Measurements from ENCODE around the gene ATP9A. TPM values are rescaled to one million over a fixed set of nuclear protein-coding genes. Genes with fewer than 3 reads are reported as not detected.

Gene ATP9A
- total and polyA plus RNA-seq, 4 donors, result 2.4 to 16.7 (median 9.9) TPM

GRCh38 chr20:51635680-51636079 is 132.5 kb downstream of the ATP9A start:
- WGBS, result 96% methylated on average over 2 of the region's 2 CpGs
- Histone ChIP-seq H3K9ac (ENCODE audit: low read depth in 1 of 2, low read length in 2 of 2) (no peak overlapping the region), H3K27me3 (ENCODE audit: control insufficient read depth in 4 of 4, insufficient read depth in 4 of 4, low read length in 3 of 4) (no peaks in the 10 kb centered on the region), H3K36me3 (ENCODE audit: control insufficient read depth in 4 of 4, insufficient read depth in 3 of 4, low read depth in 1 of 4, low read length in 3 of 4) (peaks cover 0 to 6% (median 4%) of the 10 kb centered on the region in 4 donors), H3K27ac (ENCODE audit: low read depth in 1 of 2, low read length in 2 of 2) (no peak overlapping the region), H3K4me1 (ENCODE audit: control insufficient read depth in 4 of 4, insufficient read depth in 4 of 4, low read length in 3 of 4) (no peaks in the 10 kb centered on the region), H3K4me3 (ENCODE audit: low read depth in 1 of 3, low read length in 3 of 3) (no peak overlapping the region), H3K9me3 (ENCODE audit: control insufficient read depth in 4 of 4, low read length in 3 of 4) (no peaks in the 10 kb centered on the region)
- TF ChIP-seq ATF3 (IDR thresholded peaks at IDR 0.05) (no peak), HNF4G (IDR thresholded peaks at IDR 0.05) (no peak), HNF4A (conservative IDR thresholded peaks at IDR 0.05) (no peak), NR2F2 (IDR thresholded peaks at IDR 0.05) (no peak), YY1 (IDR thresholded peaks at IDR 0.05) (no peak), MAX (IDR thresholded peaks at IDR 0.05) (no peak), RAD21 (IDR thresholded peaks at IDR 0.05) (no peak), CTCF (IDR thresholded peaks at IDR 0.05; ENCODE audit: low read depth, low read length, missing input control) (no peak), FOXA1 (IDR thresholded peaks at IDR 0.05) (no peak), JUND (IDR thresholded peaks at IDR 0.05) (no peak), SP1 (IDR thresholded peaks at IDR 0.05) (no peak), RXRA (IDR thresholded peaks at IDR 0.05) (no peak), GABPA (IDR thresholded peaks at IDR 0.05 in 1 of 2, conservative IDR thresholded peaks at IDR 0.05 in 1 of 2) (no peak)
- TF ChIP-seq, protein P1, sequence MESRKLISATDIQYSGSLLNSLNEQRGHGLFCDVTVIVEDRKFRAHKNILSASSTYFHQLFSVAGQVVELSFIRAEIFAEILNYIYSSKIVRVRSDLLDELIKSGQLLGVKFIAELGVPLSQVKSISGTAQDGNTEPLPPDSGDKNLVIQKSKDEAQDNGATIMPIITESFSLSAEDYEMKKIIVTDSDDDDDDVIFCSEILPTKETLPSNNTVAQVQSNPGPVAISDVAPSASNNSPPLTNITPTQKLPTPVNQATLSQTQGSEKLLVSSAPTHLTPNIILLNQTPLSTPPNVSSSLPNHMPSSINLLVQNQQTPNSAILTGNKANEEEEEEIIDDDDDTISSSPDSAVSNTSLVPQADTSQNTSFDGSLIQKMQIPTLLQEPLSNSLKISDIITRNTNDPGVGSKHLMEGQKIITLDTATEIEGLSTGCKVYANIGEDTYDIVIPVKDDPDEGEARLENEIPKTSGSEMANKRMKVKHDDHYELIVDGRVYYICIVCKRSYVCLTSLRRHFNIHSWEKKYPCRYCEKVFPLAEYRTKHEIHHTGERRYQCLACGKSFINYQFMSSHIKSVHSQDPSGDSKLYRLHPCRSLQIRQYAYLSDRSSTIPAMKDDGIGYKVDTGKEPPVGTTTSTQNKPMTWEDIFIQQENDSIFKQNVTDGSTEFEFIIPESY (IDR thresholded peaks at IDR 0.05), result no peak
- DNase-seq (ENCODE audit: low spot score), result no peak

- H3K27ac ChIP-seq (ENCODE audit: low read depth in 1 of 2, low read length in 2 of 2), result no peak overlapping the region
- peaks cover 0 to 6% (median 2%) of the 10 kb centered on the region in 4 donors for H3K36me3 ChIP-seq (ENCODE audit: control insufficient read depth in 4 of 4, insufficient read depth in 3 of 4, low read depth in 1 of 4, low read length in 3 of 4)
These were observed 133.3 kb downstream of the ATP9A start for GRCh38 chr20:51634877-51635276.

More at GRCh38 chr20:51634877-51635276, 133.3 kb downstream of the ATP9A start:
- Histone ChIP-seq H3K4me3 (ENCODE audit: low read depth in 1 of 3, low read length in 3 of 3) (no peak overlapping the region), H3K9me3 (ENCODE audit: control insufficient read depth in 4 of 4, low read length in 3 of 4) (no peaks in the 10 kb centered on the region), H3K4me1 (ENCODE audit: control insufficient read depth in 4 of 4, insufficient read depth in 4 of 4, low read length in 3 of 4) (peaks cover 0 to 1% (median 0%) of the 10 kb centered on the region in 4 donors), H3K27me3 (ENCODE audit: control insufficient read depth in 4 of 4, insufficient read depth in 4 of 4, low read length in 3 of 4) (no peaks in the 10 kb centered on the region), H3K9ac (ENCODE audit: low read depth in 1 of 2, low read length in 2 of 2) (no peak overlapping the region)
- TF ChIP-seq, protein P1 (IDR thresholded peaks at IDR 0.05), result no peak
- TF ChIP-seq MAX (IDR thresholded peaks at IDR 0.05), result no peak
- TF ChIP-seq HNF4G (IDR thresholded peaks at IDR 0.05), result no peak
- TF ChIP-seq FOXA2 (IDR thresholded peaks at IDR 0.05), result no peak
- no peak for TF ChIP-seq JUND (IDR thresholded peaks at IDR 0.05)
- TF ChIP-seq FOXA1 (IDR thresholded peaks at IDR 0.05), result no peak
- TF ChIP-seq YY1 (IDR thresholded peaks at IDR 0.05), result no peak
- no peak for TF ChIP-seq REST (IDR thresholded peaks at IDR 0.05)
- no peak for TF ChIP-seq SP1 (IDR thresholded peaks at IDR 0.05)
- no peak for TF ChIP-seq HNF4A (conservative IDR thresholded peaks at IDR 0.05)
- TF ChIP-seq RAD21 (IDR thresholded peaks at IDR 0.05), result no peak
- WGBS, result 92% methylated on average over 5 of the region's 5 CpGs
- no peak for DNase-seq (ENCODE audit: low spot score)

All from liver (tissue), 9 donors.